22Rv1 (cell line): ENCODE data around the gene RPP40.

ENCODE experiments used
- ZFX ChIP-seq: fragments of 450-650 bp; IDR thresholded peaks from 2 replicates; pipeline ENCODE4 v1.6.1; 2017; ENCODE audit warnings: antibody characterized with exemption, borderline replicate concordance
- TF ChIP-seq, protein P1 (sequence below): fragments of 450-650 bp; IDR thresholded peaks from 2 replicates; pipeline ENCODE4 v1.5.1; 2017; ENCODE audit warnings: mild to moderate bottlenecking

DNA sequence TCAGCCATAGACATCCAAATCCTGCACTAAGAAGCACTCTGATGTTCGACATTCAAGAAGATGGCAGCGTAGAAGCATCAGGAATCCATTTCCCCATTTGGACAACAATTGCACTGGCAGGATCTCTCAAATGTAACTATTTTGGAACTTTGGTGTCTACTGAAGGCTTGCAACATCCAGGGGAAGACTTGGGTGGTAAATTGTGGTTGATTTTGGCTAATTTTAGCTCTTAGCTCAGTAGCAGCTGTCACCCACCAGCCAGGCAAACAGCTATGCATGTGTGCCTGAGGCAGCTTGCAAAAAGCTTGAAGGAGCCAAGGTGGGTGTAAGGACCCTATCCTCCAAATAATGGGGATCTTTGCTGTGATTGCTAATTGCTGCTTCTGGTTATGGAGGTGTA lies 46.2 kb upstream of the RPP40 start:
- TF ChIP-seq, protein P1, sequence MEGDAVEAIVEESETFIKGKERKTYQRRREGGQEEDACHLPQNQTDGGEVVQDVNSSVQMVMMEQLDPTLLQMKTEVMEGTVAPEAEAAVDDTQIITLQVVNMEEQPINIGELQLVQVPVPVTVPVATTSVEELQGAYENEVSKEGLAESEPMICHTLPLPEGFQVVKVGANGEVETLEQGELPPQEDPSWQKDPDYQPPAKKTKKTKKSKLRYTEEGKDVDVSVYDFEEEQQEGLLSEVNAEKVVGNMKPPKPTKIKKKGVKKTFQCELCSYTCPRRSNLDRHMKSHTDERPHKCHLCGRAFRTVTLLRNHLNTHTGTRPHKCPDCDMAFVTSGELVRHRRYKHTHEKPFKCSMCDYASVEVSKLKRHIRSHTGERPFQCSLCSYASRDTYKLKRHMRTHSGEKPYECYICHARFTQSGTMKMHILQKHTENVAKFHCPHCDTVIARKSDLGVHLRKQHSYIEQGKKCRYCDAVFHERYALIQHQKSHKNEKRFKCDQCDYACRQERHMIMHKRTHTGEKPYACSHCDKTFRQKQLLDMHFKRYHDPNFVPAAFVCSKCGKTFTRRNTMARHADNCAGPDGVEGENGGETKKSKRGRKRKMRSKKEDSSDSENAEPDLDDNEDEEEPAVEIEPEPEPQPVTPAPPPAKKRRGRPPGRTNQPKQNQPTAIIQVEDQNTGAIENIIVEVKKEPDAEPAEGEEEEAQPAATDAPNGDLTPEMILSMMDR: no peak
- no peak for TF ChIP-seq ZFX
